Measurements from ENCODE around the gene SPHK2.

Gene SPHK2

GRCh38 chr19:48603449-48603848, 15.9 kb upstream of the SPHK2 start:
- no peak for DNase-seq (ENCODE audit: low read depth, low spot score)

- no peak for DNase-seq (ENCODE audit: low read depth, low spot score)
Measured at GRCh38 chr19:48603850-48604249, 15.5 kb upstream of the SPHK2 start.

- DNase-seq (ENCODE audit: low read depth, low spot score): no peak
Measured at GRCh38 chr19:48606463-48607358, 12.6 kb upstream of the SPHK2 start, which contains the start of gene SPACA4. Gene SPACA4, plus strand, starts transcription at chr19:48606742. Its CDS starts 237 bp downstream, at chr19:48606979.

GRCh38 chr19:48607359-48607755, 11.9 kb upstream of the SPHK2 start:
- no peak for DNase-seq (ENCODE audit: low read depth, low spot score)

GRCh38 chr19:48608798-48609263, 10.5 kb upstream of the SPHK2 start:
- DNase-seq (ENCODE audit: low read depth, low spot score): no peak

GRCh38 chr19:48609571-48610108, 9.7 kb upstream of the SPHK2 start:
- DNase-seq (ENCODE audit: low read depth, low spot score): no peak

GRCh38 chr19:48611872-48612271, 7.4 kb upstream of the SPHK2 start:
- DNase-seq (ENCODE audit: low read depth, low spot score): no peak

GRCh38 chr19:48613024-48613851, 6.1 kb upstream of the SPHK2 start:
- no peak for DNase-seq (ENCODE audit: low read depth, low spot score)

GRCh38 chr19:48613852-48614435, 5.4 kb upstream of the SPHK2 start:
- no peak for DNase-seq (ENCODE audit: low read depth, low spot score)

GRCh38 chr19:48614436-48615230, 4.7 kb upstream of the SPHK2 start, which contains the start of gene FAM83E:
Gene FAM83E, minus strand, starts transcription at chr19:48615076. Its CDS starts 1,704 bp downstream, at chr19:48613372.
- no peak for DNase-seq (ENCODE audit: low read depth, low spot score)

- no peak for DNase-seq (ENCODE audit: low read depth, low spot score)
Measured at GRCh38 chr19:48615231-48616040, 3.9 kb upstream of the SPHK2 start.

- DNase-seq (ENCODE audit: low read depth, low spot score): no peak
Measured at GRCh38 chr19:48616041-48616436, 3.3 kb upstream of the SPHK2 start.

GRCh38 chr19:48616491-48617056, 2.7 kb upstream of the SPHK2 start:
- no peak for DNase-seq (ENCODE audit: low read depth, low spot score)

- no peak for DNase-seq (ENCODE audit: low read depth, low spot score)
Measured at GRCh38 chr19:48617146-48617937, 2.0 kb upstream of the SPHK2 start.

GRCh38 chr19:48618278-48618915, 909 bp upstream of the SPHK2 start:
- DNase-seq (ENCODE audit: low read depth, low spot score): no peak

- no peak for DNase-seq (ENCODE audit: low read depth, low spot score)
Measured at GRCh38 chr19:48619692-48620585, 633 bp downstream of the SPHK2 start.

GRCh38 chr19:48623556-48624066, 4.3 kb downstream of the SPHK2 start:
- DNase-seq (ENCODE audit: low read depth, low spot score): no peak

Measured in activated CD4-positive, CD25-positive, alpha-beta regulatory T cell treated with anti-CD3 and anti-CD28 coated beads, Interleukin-2, amount 50 U/mL, for 16 hours (primary cell).